Measurements from ENCODE around the gene TFDP2. TPM values are rescaled to one million over a fixed set of nuclear protein-coding genes. Genes with fewer than 3 reads are reported as not detected.

The TFDP2 gene
- total and polyA plus RNA-seq, 3 experiments from 2014 or later: 22.6 to 38.3 (median 31.0) TPM

GRCh38 chr3:141960731-141961130 is 188.6 kb downstream of the TFDP2 start:
- no peak overlapping the region for H3K4me3 Mint-ChIP-seq
- peaks cover 0 to 52% (median 16%) of the 10 kb centered on the region in 3 donors for H3K36me3 Mint-ChIP-seq
- H3K9me3 Mint-ChIP-seq: no peaks in the 10 kb centered on the region
- H3K36me3 ChIP-seq (ENCODE audit: insufficient read depth, low read length): peaks cover 6% of the 10 kb centered on the region
- H3K4me3 ChIP-seq (ENCODE audit: low read length): no peak overlapping the region
- H3K4me1 Mint-ChIP-seq: no peaks in the 10 kb centered on the region
- no peaks in the 10 kb centered on the region for H3K4me1 ChIP-seq (ENCODE audit: insufficient read depth, low read length)
- H3K27ac ChIP-seq (ENCODE audit: low read depth, low read length): no peak overlapping the region
- CTCF ChIA-PET: no interaction called here
- no peak for DNase-seq
- H3K27me3 Mint-ChIP-seq: no peaks in the 10 kb centered on the region
- H3K9me3 ChIP-seq (ENCODE audit: low read length): no peaks in the 10 kb centered on the region
- POLR2A ChIA-PET: no interaction called here
- no peaks in the 10 kb centered on the region for H3K27me3 ChIP-seq (ENCODE audit: insufficient read depth, low read length, poor library complexity, severe bottlenecking)
- peak overlapping the region in 1 of 8 donors; percentile 14 for H3K27ac Mint-ChIP-seq

DNA sequence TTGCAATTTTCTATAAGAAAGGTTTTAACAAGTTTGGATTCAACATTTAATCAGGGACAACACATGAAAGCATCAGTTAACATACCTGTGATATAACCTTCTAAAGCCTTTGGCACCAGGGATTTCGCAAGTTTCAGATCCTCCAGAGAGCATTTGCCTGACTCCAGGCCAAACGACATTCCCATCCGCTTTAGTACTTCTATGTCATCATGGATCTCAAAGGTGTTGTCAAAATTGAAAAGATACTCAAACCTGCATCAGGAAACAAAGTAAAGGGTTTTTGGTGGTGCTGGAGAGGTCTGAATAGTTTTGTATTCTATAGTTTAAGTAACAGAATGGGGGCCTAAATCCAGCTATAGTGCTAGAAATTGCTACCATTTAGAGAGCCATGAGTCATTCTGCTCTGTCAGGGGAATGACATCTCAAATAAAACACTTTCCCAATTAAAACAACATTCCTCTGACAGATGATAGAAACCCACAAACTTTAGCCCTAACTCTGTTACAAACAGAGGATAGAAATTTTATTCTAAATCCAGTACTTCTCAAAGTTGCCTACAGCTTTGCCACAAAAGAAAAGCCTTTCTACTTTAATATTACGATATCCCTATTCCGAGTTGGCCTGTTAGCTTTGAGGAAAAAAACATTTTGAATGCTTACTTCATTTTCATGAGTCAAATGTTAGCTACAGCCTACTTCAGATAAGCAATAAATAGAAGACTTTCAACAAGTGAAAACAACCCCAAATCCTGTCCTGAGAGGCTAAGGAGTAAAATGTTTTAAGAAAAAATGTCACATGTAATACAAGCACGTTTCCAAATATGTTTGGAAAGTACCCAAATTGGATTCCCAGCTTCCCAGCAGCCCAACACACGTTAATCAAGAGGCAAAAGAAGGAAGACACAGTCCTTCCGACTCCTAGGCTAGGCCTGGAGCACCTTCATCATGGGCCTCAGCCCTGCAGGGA is 189.5 kb downstream of the TFDP2 start:
- no peaks in the 10 kb centered on the region for H3K9me3 Mint-ChIP-seq
- POLR2A ChIA-PET: no interaction called here
- Histone ChIP-seq H3K4me1 (ENCODE audit: insufficient read depth, low read length) (no peaks in the 10 kb centered on the region), H3K27me3 (ENCODE audit: insufficient read depth, low read length, poor library complexity, severe bottlenecking) (no peaks in the 10 kb centered on the region), H3K27ac (ENCODE audit: low read depth, low read length) (no peak overlapping the region), H3K9me3 (ENCODE audit: low read length) (no peaks in the 10 kb centered on the region), H3K4me3 (ENCODE audit: low read length) (no peak overlapping the region), H3K36me3 (ENCODE audit: insufficient read depth, low read length) (peaks cover 6% of the 10 kb centered on the region)
- CTCF ChIA-PET: no interaction called here
- DNase-seq: no peak
- peaks cover 0 to 4% (median 4%) of the 10 kb centered on the region in 3 donors for H3K4me1 Mint-ChIP-seq
- no peak overlapping the region for H3K27ac Mint-ChIP-seq
- peaks cover 0 to 52% (median 21%) of the 10 kb centered on the region in 3 donors for H3K36me3 Mint-ChIP-seq
- no peak overlapping the region for H3K4me3 Mint-ChIP-seq
- no peaks in the 10 kb centered on the region for H3K27me3 Mint-ChIP-seq

DNA sequence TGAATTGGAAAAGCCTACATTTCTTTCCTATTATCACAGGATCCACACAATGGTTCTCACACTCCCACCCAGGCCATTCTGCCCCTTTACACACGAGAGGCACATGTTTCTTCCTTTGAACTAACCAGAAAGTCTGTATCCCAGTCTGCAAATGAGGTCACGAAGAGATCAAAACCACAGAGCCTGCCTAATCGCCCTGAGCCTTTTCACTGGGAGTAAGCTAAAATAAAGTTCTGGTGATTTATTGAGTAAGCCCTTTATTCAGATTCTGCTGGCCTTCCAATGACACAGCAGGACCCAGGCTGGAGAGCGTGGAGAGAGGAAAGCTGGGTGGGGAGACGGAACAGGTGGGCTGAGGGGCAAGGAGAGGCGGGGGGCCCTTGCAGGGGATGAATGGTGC is 194.2 kb downstream of the TFDP2 start:
- Mint-ChIP-seq H3K36me3 (peaks cover 9 to 44% (median 28%) of the 10 kb centered on the region in 3 donors), H3K4me1 (peaks cover 0 to 4% (median 4%) of the 10 kb centered on the region in 3 donors), H3K9me3 (no peaks in the 10 kb centered on the region), H3K4me3 (no peak overlapping the region), H3K27ac (peak overlapping the region in 1 of 8 donors; percentile 61), H3K27me3 (no peaks in the 10 kb centered on the region)
- no peaks in the 10 kb centered on the region for H3K4me1 ChIP-seq (ENCODE audit: insufficient read depth, low read length)
- DNase-seq: no peak
- H3K9me3 ChIP-seq (ENCODE audit: low read length): no peaks in the 10 kb centered on the region
- peaks cover 13% of the 10 kb centered on the region for H3K36me3 ChIP-seq (ENCODE audit: insufficient read depth, low read length)
- POLR2A ChIA-PET: no interaction called here
- H3K27me3 ChIP-seq (ENCODE audit: insufficient read depth, low read length, poor library complexity, severe bottlenecking): no peaks in the 10 kb centered on the region
- H3K4me3 ChIP-seq (ENCODE audit: low read length): no peak overlapping the region
- CTCF ChIA-PET: no interaction called here
- H3K27ac ChIP-seq (ENCODE audit: low read depth, low read length): no peak overlapping the region

DNA sequence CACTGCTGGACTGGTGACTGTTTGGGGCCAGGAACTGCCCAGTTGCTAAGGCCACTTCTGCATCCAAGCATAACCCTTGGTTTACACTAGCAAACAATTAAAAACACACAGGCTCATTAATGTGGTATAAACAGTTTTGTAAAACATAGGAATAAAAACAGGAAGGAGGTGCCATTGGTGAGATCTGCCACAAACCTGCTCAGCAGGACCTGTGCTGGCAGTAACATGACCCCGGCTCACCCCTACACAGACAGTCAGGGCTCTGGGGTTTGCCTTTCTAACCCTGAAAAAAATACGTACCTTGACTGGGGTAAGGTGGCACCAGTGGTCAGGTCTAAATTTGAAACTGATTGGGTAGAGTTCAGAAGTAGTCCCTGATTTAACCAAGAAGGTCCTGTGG is 196.7 kb downstream of the TFDP2 start:
- no peak for DNase-seq
- CTCF ChIA-PET: no interaction called here

GRCh38 chr3:141950572-141951493 is 198.5 kb downstream of the TFDP2 start:
- Histone ChIP-seq H3K9me3 (ENCODE audit: low read length) (no peaks in the 10 kb centered on the region), H3K27me3 (ENCODE audit: insufficient read depth, low read length, poor library complexity, severe bottlenecking) (no peaks in the 10 kb centered on the region), H3K4me3 (ENCODE audit: low read length) (no peak overlapping the region), H3K4me1 (ENCODE audit: insufficient read depth, low read length) (no peaks in the 10 kb centered on the region), H3K36me3 (ENCODE audit: insufficient read depth, low read length) (peaks cover 7% of the 10 kb centered on the region), H3K27ac (ENCODE audit: low read depth, low read length) (no peak overlapping the region)
- ChIA-PET CTCF (no interaction called here), POLR2A (no interaction called here)
- Mint-ChIP-seq H3K36me3 (peaks cover 9 to 16% (median 14%) of the 10 kb centered on the region in 3 donors), H3K9me3 (no peaks in the 10 kb centered on the region), H3K27ac (peak overlapping the region in 2 of 8 donors; percentile 38 to 50), H3K27me3 (peaks cover 0 to 1% of the 10 kb centered on the region in 2 donors), H3K4me1 (peaks cover 0 to 4% (median 4%) of the 10 kb centered on the region in 3 donors), H3K4me3 (no peak overlapping the region)
- DNase-seq: no peak

More for the DNA sequence above, 196.7 kb downstream of the TFDP2 start:
- H3K27ac ChIP-seq (ENCODE audit: low read depth, low read length): no peak overlapping the region
- Mint-ChIP-seq H3K27me3 (peaks cover 0 to 1% of the 10 kb centered on the region in 2 donors), H3K4me1 (peaks cover 0 to 4% (median 4%) of the 10 kb centered on the region in 3 donors), H3K4me3 (no peak overlapping the region), H3K9me3 (no peaks in the 10 kb centered on the region), H3K36me3 (peaks cover 9 to 21% (median 16%) of the 10 kb centered on the region in 3 donors), H3K27ac (peak overlapping the region in 1 of 8 donors; percentile 13)
- POLR2A ChIA-PET: no interaction called here
- H3K9me3 ChIP-seq (ENCODE audit: low read length): no peaks in the 10 kb centered on the region
- no peaks in the 10 kb centered on the region for H3K4me1 ChIP-seq (ENCODE audit: insufficient read depth, low read length)
- H3K36me3 ChIP-seq (ENCODE audit: insufficient read depth, low read length): peaks cover 11% of the 10 kb centered on the region
- no peaks in the 10 kb centered on the region for H3K27me3 ChIP-seq (ENCODE audit: insufficient read depth, low read length, poor library complexity, severe bottlenecking)
- H3K4me3 ChIP-seq (ENCODE audit: low read length): no peak overlapping the region

- Mint-ChIP-seq H3K36me3 (peaks cover 9 to 16% (median 11%) of the 10 kb centered on the region in 3 donors), H3K27ac (no peak overlapping the region), H3K4me3 (no peak overlapping the region), H3K9me3 (no peaks in the 10 kb centered on the region), H3K4me1 (peaks cover 0 to under 1% (median under 1%) of the 10 kb centered on the region in 3 donors), H3K27me3 (peaks cover 0 to 1% of the 10 kb centered on the region in 2 donors)
- ChIA-PET POLR2A (no interaction called here), CTCF (no interaction called here)
- Histone ChIP-seq H3K27ac (ENCODE audit: low read depth, low read length) (no peak overlapping the region), H3K4me1 (ENCODE audit: insufficient read depth, low read length) (no peaks in the 10 kb centered on the region), H3K4me3 (ENCODE audit: low read length) (no peak overlapping the region), H3K9me3 (ENCODE audit: low read length) (no peaks in the 10 kb centered on the region), H3K36me3 (ENCODE audit: insufficient read depth, low read length) (peaks cover 7% of the 10 kb centered on the region), H3K27me3 (ENCODE audit: insufficient read depth, low read length, poor library complexity, severe bottlenecking) (no peaks in the 10 kb centered on the region)
- no peak for DNase-seq
Measured at GRCh38 chr3:141949972-141950371, 199.4 kb downstream of the TFDP2 start.

DNA sequence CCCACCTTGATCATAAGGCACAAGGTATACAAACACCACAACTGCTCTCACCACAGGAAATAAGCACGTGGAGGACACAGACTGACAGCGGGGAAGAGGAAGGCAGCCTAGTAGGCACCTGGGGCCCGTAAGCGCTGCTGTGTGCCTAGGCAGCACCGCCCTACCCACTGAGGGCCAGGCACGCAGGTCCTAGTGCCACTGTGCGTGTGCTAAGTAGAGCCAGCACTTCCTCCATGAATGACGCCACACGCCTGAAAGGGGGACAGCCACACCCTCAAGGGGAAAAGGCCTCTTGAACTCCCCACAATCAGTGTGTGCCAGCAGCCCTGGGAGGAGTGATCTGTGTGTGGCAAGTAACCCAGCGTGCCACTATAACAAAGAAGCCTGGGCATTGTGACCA is 199.9 kb downstream of the TFDP2 start:
- Mint-ChIP-seq H3K9me3 (no peaks in the 10 kb centered on the region), H3K27ac (no peak overlapping the region), H3K4me1 (no peaks in the 10 kb centered on the region), H3K27me3 (peaks cover 0 to 1% of the 10 kb centered on the region in 2 donors), H3K4me3 (no peak overlapping the region), H3K36me3 (peaks cover 9 to 16% (median 10%) of the 10 kb centered on the region in 3 donors)
- Histone ChIP-seq H3K4me1 (ENCODE audit: insufficient read depth, low read length) (no peaks in the 10 kb centered on the region), H3K9me3 (ENCODE audit: low read length) (no peaks in the 10 kb centered on the region), H3K27ac (ENCODE audit: low read depth, low read length) (no peak overlapping the region), H3K4me3 (ENCODE audit: low read length) (no peak overlapping the region), H3K36me3 (ENCODE audit: insufficient read depth, low read length) (peaks cover 7% of the 10 kb centered on the region), H3K27me3 (ENCODE audit: insufficient read depth, low read length, poor library complexity, severe bottlenecking) (no peaks in the 10 kb centered on the region)
- ChIA-PET CTCF (no interaction called here), POLR2A (interaction anchor here (0.7 kb wide), 1 partner anchor 9 kb away, joined by 3 read pairs; no protein-coding TSS in a partner anchor)
- DNase-seq: no peak
